ENCODE data around the gene TRNT1.
A peak's percentile ranks its signal among the peaks of the same experiment; 100 is the strongest.

The TRNT1 gene

GRCh38 chr3:3178498-3179328 is 52.0 kb downstream of the TRNT1 start:
- no peak for DNase-seq (ENCODE audit: low spot score)

DNA sequence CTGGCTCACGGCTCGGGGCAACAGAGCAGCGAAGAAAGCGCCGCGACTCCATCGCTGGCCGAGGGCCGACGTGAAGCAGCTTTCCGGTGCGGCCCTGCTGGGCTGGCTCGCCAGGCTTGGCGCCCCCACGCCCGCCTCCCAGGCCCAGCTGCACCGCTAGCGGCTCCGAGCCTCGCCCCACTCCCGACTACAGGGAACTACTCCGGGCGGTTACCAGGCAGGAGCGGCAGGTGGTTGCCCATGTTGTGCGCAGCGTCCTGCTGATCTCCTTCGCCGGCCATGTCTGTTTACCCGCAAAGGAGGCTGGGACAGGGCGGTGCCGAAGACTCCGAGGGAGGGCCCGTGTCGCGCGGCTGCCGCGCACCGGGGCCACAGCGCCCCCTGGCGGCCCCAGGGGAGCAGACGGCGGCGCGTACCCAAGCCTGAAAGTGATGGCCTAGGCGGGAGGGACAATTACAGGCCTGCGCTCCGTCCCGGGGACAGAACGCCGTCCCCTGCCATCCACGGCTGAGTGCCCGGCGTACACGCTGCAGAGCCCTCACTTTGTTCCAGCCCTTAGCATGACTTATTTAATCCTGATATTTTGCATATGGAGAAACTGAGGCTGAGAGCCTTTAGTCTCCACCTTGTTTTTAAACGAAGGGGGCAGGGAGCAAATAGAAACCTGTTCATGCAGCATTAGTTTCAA is 52.8 kb downstream of the TRNT1 start, which contains the start of gene CRBN:
CRBN (minus strand) TSS at position 285 of the 688 bp plus-strand sequence; CDS start at position 281, 4 bp downstream.
- peak; percentile 97 for DNase-seq (ENCODE audit: low spot score)

- no peak for DNase-seq (ENCODE audit: low spot score)
These were observed 53.7 kb downstream of the TRNT1 start for GRCh38 chr3:3180456-3180855.

- DNase-seq (ENCODE audit: low spot score) = no peak
These were observed 58.1 kb downstream of the TRNT1 start for GRCh38 chr3:3184876-3185275.

GRCh38 chr3:3189102-3189727 is 62.5 kb downstream of the TRNT1 start:
- DNase-seq (ENCODE audit: low spot score) = no peak

DNA sequence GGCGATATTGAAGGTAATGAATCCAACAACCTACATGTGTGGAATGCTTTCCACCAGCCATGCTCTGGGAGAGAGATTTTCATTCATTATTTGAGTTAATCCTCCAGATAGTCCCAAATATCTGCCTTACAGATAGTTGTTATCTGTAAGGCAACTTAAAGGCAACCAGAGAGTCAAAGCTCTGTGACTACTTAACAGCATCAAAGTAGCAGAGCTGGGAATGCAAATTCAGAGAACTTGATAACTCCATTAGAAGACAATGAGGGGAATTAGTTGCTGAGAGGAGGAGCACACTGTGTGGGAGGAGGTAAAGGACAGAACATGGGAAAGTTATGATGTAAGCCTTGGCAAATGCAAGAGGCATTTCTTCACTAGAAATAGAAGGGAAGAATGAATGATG is 63.2 kb downstream of the TRNT1 start:
- no peak for DNase-seq (ENCODE audit: low spot score)

- no peak for DNase-seq (ENCODE audit: low spot score)
These were observed 65.0 kb downstream of the TRNT1 start for GRCh38 chr3:3191675-3192285.

- no peak for DNase-seq (ENCODE audit: low spot score)
These were observed 65.5 kb downstream of the TRNT1 start for GRCh38 chr3:3192286-3192675.

DNA sequence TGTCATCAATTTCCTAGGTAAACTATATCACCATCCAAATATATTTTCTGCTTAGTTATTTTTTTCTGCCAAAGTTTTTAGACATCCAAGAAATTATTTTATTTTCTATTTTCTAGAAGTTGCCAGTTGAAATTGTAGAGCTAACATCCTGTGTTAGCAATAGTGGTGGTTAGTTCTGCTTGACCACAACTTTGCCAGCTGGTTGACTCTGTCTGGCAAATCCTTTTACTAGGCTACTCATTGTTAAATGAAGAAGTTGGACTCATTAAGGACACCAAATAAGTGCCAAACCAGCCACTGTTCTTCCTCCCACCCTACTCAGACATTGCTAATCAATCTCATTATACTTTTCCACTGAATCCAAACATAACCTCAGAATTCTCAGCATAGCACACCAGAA is 68.1 kb downstream of the TRNT1 start:
- no peak for DNase-seq (ENCODE audit: low spot score)

DNA sequence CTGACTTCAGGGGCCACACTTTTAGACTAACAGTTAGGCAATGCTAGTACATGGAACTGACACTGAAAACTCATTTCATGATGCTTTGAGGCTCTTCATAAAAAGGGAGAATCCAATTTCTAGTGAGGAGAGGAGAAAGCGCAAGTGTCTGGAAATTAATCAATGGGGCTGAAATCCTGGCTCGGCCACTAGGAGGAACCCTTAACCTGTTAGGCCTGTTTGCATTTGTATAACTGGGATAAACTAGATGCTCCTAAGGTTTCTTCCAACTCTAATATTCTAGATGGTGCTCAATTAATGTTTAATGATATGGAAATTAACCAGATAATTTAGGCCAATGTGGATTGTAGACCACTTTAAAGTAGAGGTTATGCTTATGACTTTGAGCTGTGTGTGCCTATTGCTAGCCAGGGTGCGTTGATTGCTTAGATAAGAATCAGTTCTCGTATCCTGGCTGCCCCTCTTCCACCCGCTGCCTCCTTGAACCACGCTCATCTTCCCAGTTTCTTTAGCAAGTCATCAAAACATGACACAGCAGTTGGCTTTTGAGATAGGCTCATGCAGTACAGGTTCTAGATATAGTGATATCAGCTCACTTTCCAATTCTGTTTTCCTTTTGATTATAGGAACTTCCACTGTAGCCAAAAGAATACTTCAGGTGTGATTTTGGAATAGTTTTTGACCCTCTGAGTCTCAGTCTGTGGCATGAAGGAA is 69.6 kb downstream of the TRNT1 start:
- peak; percentile 36 for DNase-seq (ENCODE audit: low spot score)

Measured in iPS-NIHi11 (cell line).